Measurements from ENCODE around the gene SPESP1. TPM values are rescaled to one million over a fixed set of nuclear protein-coding genes. Genes with fewer than 3 reads are reported as not detected.

SPESP1 gene
- total and polyA plus RNA-seq, 7 experiments from 2014 or later: 0.25 to 1.3 (median 0.63) TPM; not detected in 1

DNA sequence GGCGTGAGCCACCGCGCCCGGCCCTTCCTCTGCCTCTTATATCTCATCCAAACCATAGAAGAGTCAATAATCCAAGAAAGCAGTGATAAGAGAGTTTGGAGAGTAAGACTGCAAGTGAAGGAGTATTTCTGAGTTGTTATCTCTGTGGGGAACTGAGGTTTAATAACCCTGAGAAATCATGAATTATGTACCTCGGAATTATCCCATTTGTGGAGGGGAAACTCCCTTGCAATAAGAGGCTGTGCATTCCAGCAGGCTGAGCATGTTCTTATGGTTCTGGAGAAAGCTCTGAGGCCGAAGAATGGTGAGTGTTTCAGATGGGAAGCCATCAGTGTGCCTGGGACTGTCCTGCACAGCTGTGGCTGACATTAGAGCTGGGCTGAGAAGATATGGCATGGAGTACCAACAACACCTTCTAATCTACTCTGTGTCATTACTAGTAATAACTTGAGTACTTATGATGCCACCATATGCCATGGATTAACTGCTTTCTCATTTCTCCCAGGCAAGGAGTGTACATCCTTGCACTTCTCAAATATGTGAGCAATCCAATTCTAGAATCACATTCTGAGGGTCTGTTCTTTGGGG, 52.7 kb downstream of the SPESP1 start:
- no peak for ATAC-seq
- intact Hi-C loops (cut with micrococcal nuclease): no loop called here
- H3K27ac Mint-ChIP-seq: no peak overlapping the region
- H3K9me3 ChIP-seq (ENCODE audit: control insufficient read depth in 2 of 3, low read length in 3 of 3): no peaks in the 10 kb centered on the region
- no peak overlapping the region for H3K4me3 ChIP-seq (ENCODE audit: low read length)
- ChIA-PET POLR2A (no interaction called here), CTCF (no interaction called here)
- peaks cover 0 to 7% (median 4%) of the 10 kb centered on the region in 11 donors for H3K9me3 Mint-ChIP-seq
- no peaks in the 10 kb centered on the region for H3K4me1 ChIP-seq (ENCODE audit: control insufficient read depth in 2 of 2, insufficient read depth in 2 of 2, low read length in 2 of 2)
- no peak overlapping the region for H3K4me3 Mint-ChIP-seq
- no peaks in the 10 kb centered on the region for H3K36me3 ChIP-seq (ENCODE audit: control insufficient read depth in 2 of 3, insufficient read depth in 3 of 3, low read length in 3 of 3)
- no peak overlapping the region for H3K27ac ChIP-seq (ENCODE audit: low read depth, low read length)
- no peaks in the 10 kb centered on the region for H3K36me3 Mint-ChIP-seq
- no peaks in the 10 kb centered on the region for H3K27me3 ChIP-seq (ENCODE audit: control insufficient read depth in 2 of 2, insufficient read depth in 2 of 2, low read length in 2 of 2)
- no peaks in the 10 kb centered on the region for H3K4me1 Mint-ChIP-seq
- H3K27me3 Mint-ChIP-seq: peaks cover 0 to 32% (median 13%) of the 10 kb centered on the region in 5 donors
- no peak for DNase-seq

DNA sequence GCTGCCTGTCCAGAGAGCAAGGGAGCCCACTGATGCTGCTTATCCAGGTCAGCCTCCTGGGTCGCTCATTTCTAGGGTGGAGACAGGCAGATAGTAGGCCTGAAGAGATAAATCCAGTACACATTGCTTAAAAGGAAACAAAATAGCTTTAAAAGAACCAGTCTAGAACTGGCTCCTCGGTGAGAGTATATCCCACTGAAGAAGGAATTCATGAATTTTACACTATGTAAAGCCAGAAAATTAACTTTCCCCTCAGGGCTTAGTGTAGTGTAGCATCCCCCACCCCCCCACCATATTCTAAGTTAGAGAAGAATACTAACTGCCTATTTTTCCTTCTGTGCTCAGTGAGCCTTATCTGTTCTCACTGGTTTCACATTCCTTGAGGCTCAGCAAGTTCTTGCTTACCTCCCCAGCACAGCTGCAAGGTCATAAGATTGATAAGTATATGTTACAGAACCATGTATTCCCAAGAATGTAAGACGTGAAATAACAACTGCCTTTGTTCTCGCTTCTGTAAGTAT, 53.7 kb downstream of the SPESP1 start:
- ATAC-seq: no peak
- ChIA-PET POLR2A (no interaction called here), CTCF (no interaction called here)
- H3K36me3 Mint-ChIP-seq: no peaks in the 10 kb centered on the region
- no peaks in the 10 kb centered on the region for H3K4me1 Mint-ChIP-seq
- H3K4me1 ChIP-seq (ENCODE audit: control insufficient read depth in 2 of 2, insufficient read depth in 2 of 2, low read length in 2 of 2): no peaks in the 10 kb centered on the region
- no peak overlapping the region for H3K4me3 Mint-ChIP-seq
- H3K9me3 Mint-ChIP-seq: peaks cover 0 to 1% (median 0%) of the 10 kb centered on the region in 11 donors
- H3K4me3 ChIP-seq (ENCODE audit: low read length): no peak overlapping the region
- peaks cover 2 to 39% (median 16%) of the 10 kb centered on the region in 5 donors for H3K27me3 Mint-ChIP-seq
- H3K27ac Mint-ChIP-seq: no peak overlapping the region
- no peaks in the 10 kb centered on the region for H3K36me3 ChIP-seq (ENCODE audit: control insufficient read depth in 2 of 3, insufficient read depth in 3 of 3, low read length in 3 of 3)
- no peak overlapping the region for H3K27ac ChIP-seq (ENCODE audit: low read depth, low read length)
- no peak for DNase-seq
- no peaks in the 10 kb centered on the region for H3K9me3 ChIP-seq (ENCODE audit: control insufficient read depth in 2 of 3, low read length in 3 of 3)
- H3K27me3 ChIP-seq (ENCODE audit: control insufficient read depth in 2 of 2, insufficient read depth in 2 of 2, low read length in 2 of 2): no peaks in the 10 kb centered on the region
- intact Hi-C loops (cut with micrococcal nuclease): no loop called here

DNA sequence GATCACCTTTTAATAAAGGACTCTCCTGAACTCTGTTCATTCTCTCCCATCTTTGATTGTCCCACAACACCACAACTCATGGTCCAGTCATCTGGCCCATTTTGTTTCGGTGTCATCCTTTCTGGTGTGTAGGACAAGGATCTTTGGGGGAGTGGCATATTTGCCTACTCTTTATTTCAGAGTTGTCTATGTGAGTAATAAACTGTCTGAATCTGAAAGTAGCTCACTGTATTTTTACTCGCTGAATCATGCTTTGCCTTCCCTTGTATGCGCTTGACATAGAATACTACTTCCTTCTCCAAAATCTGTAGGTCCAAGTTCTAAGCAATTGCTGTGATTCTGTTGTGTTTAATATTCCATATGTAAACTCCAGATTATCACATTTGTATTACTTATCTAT, 54.3 kb downstream of the SPESP1 start:
- POLR2A ChIA-PET: no interaction called here
- Mint-ChIP-seq H3K9me3 (peaks cover 0 to 1% (median 0%) of the 10 kb centered on the region in 11 donors), H3K27ac (no peak overlapping the region), H3K4me1 (no peaks in the 10 kb centered on the region), H3K36me3 (no peaks in the 10 kb centered on the region), H3K27me3 (peaks cover 2 to 39% (median 16%) of the 10 kb centered on the region in 5 donors), H3K4me3 (no peak overlapping the region)
- Histone ChIP-seq H3K9me3 (ENCODE audit: control insufficient read depth in 2 of 3, low read length in 3 of 3) (no peaks in the 10 kb centered on the region), H3K27me3 (ENCODE audit: control insufficient read depth in 2 of 2, insufficient read depth in 2 of 2, low read length in 2 of 2) (no peaks in the 10 kb centered on the region), H3K36me3 (ENCODE audit: control insufficient read depth in 2 of 3, insufficient read depth in 3 of 3, low read length in 3 of 3) (no peaks in the 10 kb centered on the region), H3K4me3 (ENCODE audit: low read length) (no peak overlapping the region), H3K4me1 (ENCODE audit: control insufficient read depth in 2 of 2, insufficient read depth in 2 of 2, low read length in 2 of 2) (no peaks in the 10 kb centered on the region), H3K27ac (ENCODE audit: low read depth, low read length) (no peak overlapping the region)
- intact Hi-C loops (cut with micrococcal nuclease): no loop called here
- DNase-seq (no peak), ATAC-seq (no peak)
- CTCF ChIA-PET: no interaction called here

DNA sequence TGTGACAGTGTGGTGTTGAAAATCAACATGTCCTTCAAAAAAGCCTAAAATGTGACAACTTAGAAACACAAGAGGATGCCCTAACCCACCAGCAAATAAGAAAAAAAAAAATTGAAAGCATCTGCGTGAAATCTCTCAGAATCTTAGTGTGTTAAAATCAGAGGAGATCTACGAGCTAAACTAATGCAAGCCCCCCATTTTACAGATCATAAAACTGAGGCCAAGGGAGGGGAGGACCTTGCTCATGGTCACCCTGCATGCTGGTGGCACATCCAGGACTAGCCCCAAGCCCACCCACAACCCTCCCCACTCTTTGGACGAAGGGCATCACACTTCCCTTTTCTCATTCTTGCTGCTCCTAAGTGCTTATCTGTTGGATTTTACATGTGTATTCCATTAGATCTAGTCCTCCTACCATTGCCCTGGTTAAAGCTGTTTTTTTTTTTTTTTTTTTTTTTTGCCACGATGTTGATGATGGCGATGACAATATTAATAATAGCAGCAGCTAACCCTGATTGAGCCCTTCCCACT, 55.1 kb downstream of the SPESP1 start:
- ATAC-seq (no peak), DNase-seq (no peak)
- H3K4me1 Mint-ChIP-seq: no peaks in the 10 kb centered on the region
- H3K9me3 Mint-ChIP-seq: peaks cover 0 to 1% (median 0%) of the 10 kb centered on the region in 11 donors
- Histone ChIP-seq H3K4me3 (ENCODE audit: low read length) (no peak overlapping the region), H3K9me3 (ENCODE audit: control insufficient read depth in 2 of 3, low read length in 3 of 3) (no peaks in the 10 kb centered on the region), H3K27me3 (ENCODE audit: control insufficient read depth in 2 of 2, insufficient read depth in 2 of 2, low read length in 2 of 2) (no peaks in the 10 kb centered on the region), H3K36me3 (ENCODE audit: control insufficient read depth in 2 of 3, insufficient read depth in 3 of 3, low read length in 3 of 3) (no peaks in the 10 kb centered on the region), H3K27ac (ENCODE audit: low read depth, low read length) (no peak overlapping the region), H3K4me1 (ENCODE audit: control insufficient read depth in 2 of 2, insufficient read depth in 2 of 2, low read length in 2 of 2) (no peaks in the 10 kb centered on the region)
- CTCF ChIA-PET: no interaction called here
- H3K27me3 Mint-ChIP-seq: peaks cover 2 to 32% (median 16%) of the 10 kb centered on the region in 5 donors
- POLR2A ChIA-PET: no interaction called here
- H3K4me3 Mint-ChIP-seq: no peak overlapping the region
- intact Hi-C loops (cut with micrococcal nuclease): no loop called here
- H3K27ac Mint-ChIP-seq: no peak overlapping the region
- H3K36me3 Mint-ChIP-seq: no peaks in the 10 kb centered on the region

DNA sequence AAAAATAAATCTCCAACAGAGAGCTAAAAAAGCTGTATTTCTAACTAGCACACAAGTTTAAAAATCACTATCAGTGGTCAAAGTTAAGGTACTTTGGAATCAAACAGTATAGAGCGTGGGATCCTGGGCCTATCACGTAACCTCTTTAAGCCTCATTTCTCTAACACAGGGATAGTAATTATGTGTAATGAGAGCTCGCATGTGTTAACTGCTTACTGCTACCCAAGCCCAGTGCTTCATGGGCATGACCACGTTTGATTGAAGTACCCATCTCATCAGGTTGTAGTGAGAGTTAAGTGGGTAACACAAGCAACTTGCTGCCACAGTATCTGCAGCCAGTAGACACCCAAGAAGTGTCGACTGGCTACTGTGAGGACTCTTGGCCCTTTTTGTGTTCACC, 56.0 kb downstream of the SPESP1 start:
- no peak for DNase-seq
- no peaks in the 10 kb centered on the region for H3K36me3 Mint-ChIP-seq
- H3K27me3 Mint-ChIP-seq: peaks cover 1 to 27% (median 16%) of the 10 kb centered on the region in 5 donors
- no peaks in the 10 kb centered on the region for H3K9me3 ChIP-seq (ENCODE audit: control insufficient read depth in 2 of 3, low read length in 3 of 3)
- H3K4me1 Mint-ChIP-seq: no peaks in the 10 kb centered on the region
- no peaks in the 10 kb centered on the region for H3K4me1 ChIP-seq (ENCODE audit: control insufficient read depth in 2 of 2, insufficient read depth in 2 of 2, low read length in 2 of 2)
- H3K4me3 Mint-ChIP-seq: no peak overlapping the region
- no peak overlapping the region for H3K27ac Mint-ChIP-seq
- no peaks in the 10 kb centered on the region for H3K27me3 ChIP-seq (ENCODE audit: control insufficient read depth in 2 of 2, insufficient read depth in 2 of 2, low read length in 2 of 2)
- CTCF ChIA-PET: no interaction called here
- ATAC-seq: no peak
- intact Hi-C loops (cut with micrococcal nuclease): no loop called here
- no peak overlapping the region for H3K27ac ChIP-seq (ENCODE audit: low read depth, low read length)
- H3K9me3 Mint-ChIP-seq: peaks cover 0 to 1% (median 0%) of the 10 kb centered on the region in 11 donors
- H3K36me3 ChIP-seq (ENCODE audit: control insufficient read depth in 2 of 3, insufficient read depth in 3 of 3, low read length in 3 of 3): no peaks in the 10 kb centered on the region
- POLR2A ChIA-PET: interaction anchor here (0.5 kb wide), 1 partner anchor 22 kb away, joined by 3 read pairs; no protein-coding TSS in a partner anchor
- H3K4me3 ChIP-seq (ENCODE audit: low read length): no peak overlapping the region

DNA sequence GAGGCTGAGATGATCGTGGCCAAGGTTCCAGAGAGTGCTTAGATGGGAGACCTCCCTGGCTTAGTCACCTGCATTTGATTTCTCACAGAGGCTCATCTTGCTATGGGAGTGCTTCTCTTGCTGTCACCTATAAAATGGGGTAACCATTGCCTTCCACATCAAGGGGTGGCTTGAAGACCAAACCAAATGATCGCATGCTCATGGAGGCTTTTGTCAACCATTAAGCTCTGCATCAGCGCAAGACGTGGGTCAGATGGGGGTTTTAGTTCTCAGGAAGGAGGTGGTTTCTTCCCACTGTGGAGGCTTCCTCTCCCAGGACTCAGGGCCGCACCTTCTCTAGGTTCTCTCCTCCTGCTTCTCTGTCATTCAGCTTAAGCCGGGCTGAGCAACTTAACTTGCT, 56.8 kb downstream of the SPESP1 start:
- H3K4me1 ChIP-seq (ENCODE audit: control insufficient read depth in 2 of 2, insufficient read depth in 2 of 2, low read length in 2 of 2): no peaks in the 10 kb centered on the region
- ChIA-PET POLR2A (no interaction called here), CTCF (no interaction called here)
- intact Hi-C loops (cut with micrococcal nuclease): no loop called here
- H3K4me3 ChIP-seq (ENCODE audit: low read length): no peak overlapping the region
- DNase-seq (no peak), ATAC-seq (no peak)
- H3K27me3 Mint-ChIP-seq: peaks cover 0 to 26% (median 9%) of the 10 kb centered on the region in 5 donors
- no peak overlapping the region for H3K27ac Mint-ChIP-seq
- H3K9me3 Mint-ChIP-seq: peaks cover 0 to 1% (median 0%) of the 10 kb centered on the region in 11 donors
- no peak overlapping the region for H3K27ac ChIP-seq (ENCODE audit: low read depth, low read length)
- H3K4me1 Mint-ChIP-seq: no peaks in the 10 kb centered on the region
- no peaks in the 10 kb centered on the region for H3K9me3 ChIP-seq (ENCODE audit: control insufficient read depth in 2 of 3, low read length in 3 of 3)
- no peaks in the 10 kb centered on the region for H3K36me3 ChIP-seq (ENCODE audit: control insufficient read depth in 2 of 3, insufficient read depth in 3 of 3, low read length in 3 of 3)
- no peaks in the 10 kb centered on the region for H3K27me3 ChIP-seq (ENCODE audit: control insufficient read depth in 2 of 2, insufficient read depth in 2 of 2, low read length in 2 of 2)
- H3K36me3 Mint-ChIP-seq: no peaks in the 10 kb centered on the region
- no peak overlapping the region for H3K4me3 Mint-ChIP-seq

DNA sequence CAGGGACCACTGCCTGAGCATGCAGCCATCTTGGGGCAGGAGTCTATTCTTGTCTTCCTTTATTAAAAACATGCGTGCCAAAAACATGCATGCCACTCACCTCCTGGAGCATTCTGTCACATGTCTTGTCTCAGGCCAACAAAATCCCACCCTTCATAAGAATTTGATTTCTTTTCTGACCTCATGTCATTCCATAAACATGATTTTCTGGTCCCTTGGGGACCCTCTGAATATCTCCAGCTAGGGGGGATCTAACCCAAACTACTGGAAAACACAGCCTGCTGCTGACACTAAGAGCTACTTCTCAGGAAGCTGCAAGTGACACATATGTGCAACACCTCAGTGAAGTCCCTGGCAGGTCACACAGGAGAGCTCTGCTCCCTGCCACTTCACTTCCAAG, 57.4 kb downstream of the SPESP1 start:
- no peak overlapping the region for H3K4me3 Mint-ChIP-seq
- intact Hi-C loops (cut with micrococcal nuclease): no loop called here
- H3K27ac Mint-ChIP-seq: no peak overlapping the region
- H3K4me1 Mint-ChIP-seq: no peaks in the 10 kb centered on the region
- Histone ChIP-seq H3K27ac (ENCODE audit: low read depth, low read length) (no peak overlapping the region), H3K4me1 (ENCODE audit: control insufficient read depth in 2 of 2, insufficient read depth in 2 of 2, low read length in 2 of 2) (no peaks in the 10 kb centered on the region), H3K27me3 (ENCODE audit: control insufficient read depth in 2 of 2, insufficient read depth in 2 of 2, low read length in 2 of 2) (no peaks in the 10 kb centered on the region), H3K9me3 (ENCODE audit: control insufficient read depth in 2 of 3, low read length in 3 of 3) (no peaks in the 10 kb centered on the region), H3K4me3 (ENCODE audit: low read length) (no peak overlapping the region), H3K36me3 (ENCODE audit: control insufficient read depth in 2 of 3, insufficient read depth in 3 of 3, low read length in 3 of 3) (no peaks in the 10 kb centered on the region)
- DNase-seq: no peak
- ChIA-PET POLR2A (no interaction called here), CTCF (no interaction called here)
- no peaks in the 10 kb centered on the region for H3K36me3 Mint-ChIP-seq
- H3K9me3 Mint-ChIP-seq: peaks cover 0 to 1% (median 0%) of the 10 kb centered on the region in 11 donors
- ATAC-seq: no peak
- H3K27me3 Mint-ChIP-seq: peaks cover 0 to 26% (median 6%) of the 10 kb centered on the region in 5 donors

Data from naive thymus-derived CD4-positive, alpha-beta T cell (primary cell).